ENCODE results near the gene BRAF.
"Not testable (repeated sequence)": the region's sequence is repeated elsewhere in the genome, so short reads cannot be mapped to it uniquely, and the experiment has no call there.

Gene BRAF

DNA sequence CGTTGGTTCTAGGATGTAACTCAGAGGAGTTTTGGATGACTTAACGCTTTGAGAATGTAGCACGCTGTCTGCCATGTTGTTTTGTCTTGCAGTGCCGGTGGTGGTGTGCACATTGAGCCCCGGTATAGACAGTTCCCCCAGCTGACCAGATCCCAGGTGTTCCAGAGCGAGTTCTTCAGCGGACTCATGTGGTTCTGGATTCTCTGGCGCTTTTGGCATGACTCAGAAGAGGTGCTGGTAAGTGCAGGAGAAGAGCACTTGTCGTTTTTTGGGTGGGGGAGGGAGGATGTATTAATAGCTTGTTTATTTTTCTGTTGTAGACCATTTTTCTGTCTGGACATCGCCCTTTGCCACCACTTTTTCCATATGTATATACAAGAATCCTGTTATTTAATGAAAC lies 222.0 kb downstream of the BRAF start:
- DNase-seq = no peak

GRCh38 chr7:140698477-140698876 lies 226.3 kb downstream of the BRAF start:
- no peak for DNase-seq

- no peak for DNase-seq
These were observed 227.1 kb downstream of the BRAF start for GRCh38 chr7:140697447-140698143.

DNA sequence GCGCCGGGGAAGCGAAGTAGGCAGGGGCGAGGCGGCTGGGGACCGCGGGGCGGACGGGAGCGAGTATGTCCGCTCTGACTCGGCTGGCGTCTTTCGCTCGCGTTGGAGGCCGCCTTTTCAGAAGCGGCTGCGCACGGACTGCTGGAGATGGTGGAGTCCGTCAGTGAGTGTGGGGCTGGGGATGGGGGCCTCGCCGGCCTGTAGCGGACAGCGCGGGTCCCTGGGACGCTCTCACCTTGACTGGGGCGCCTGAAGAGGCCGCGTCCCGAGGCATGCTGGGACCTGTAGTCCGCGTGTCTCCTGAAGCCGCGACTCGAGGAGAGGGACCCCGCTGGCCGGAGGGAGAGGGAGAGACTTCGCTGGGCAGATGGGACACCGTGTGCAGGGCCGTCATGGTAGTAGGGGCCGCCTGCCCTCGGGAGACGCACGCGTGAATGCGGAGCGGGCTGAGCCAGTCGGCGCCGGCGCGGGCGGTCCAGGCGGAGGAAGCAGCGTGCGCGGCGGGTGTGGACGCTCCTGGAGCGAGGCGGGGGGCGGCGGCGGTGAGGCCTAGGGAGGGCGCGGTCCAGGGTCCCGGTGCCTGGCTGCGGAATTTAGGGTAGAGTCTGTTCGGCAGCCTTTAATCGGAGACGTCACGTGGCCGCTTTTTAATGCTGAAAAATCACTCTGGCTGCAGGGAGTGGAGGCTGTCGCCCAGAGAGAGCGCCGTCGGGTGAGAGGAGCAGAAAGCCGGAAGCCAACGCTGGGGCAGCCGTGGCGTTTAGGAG lies 227.9 kb downstream of the BRAF start, which contains the start of gene NDUFB2:
Gene NDUFB2, plus strand, starts transcription at position 29 of the 767 bp plus-strand sequence. Its CDS starts 37 bp downstream, at position 66.
- peak; percentile 57 for DNase-seq

DNA sequence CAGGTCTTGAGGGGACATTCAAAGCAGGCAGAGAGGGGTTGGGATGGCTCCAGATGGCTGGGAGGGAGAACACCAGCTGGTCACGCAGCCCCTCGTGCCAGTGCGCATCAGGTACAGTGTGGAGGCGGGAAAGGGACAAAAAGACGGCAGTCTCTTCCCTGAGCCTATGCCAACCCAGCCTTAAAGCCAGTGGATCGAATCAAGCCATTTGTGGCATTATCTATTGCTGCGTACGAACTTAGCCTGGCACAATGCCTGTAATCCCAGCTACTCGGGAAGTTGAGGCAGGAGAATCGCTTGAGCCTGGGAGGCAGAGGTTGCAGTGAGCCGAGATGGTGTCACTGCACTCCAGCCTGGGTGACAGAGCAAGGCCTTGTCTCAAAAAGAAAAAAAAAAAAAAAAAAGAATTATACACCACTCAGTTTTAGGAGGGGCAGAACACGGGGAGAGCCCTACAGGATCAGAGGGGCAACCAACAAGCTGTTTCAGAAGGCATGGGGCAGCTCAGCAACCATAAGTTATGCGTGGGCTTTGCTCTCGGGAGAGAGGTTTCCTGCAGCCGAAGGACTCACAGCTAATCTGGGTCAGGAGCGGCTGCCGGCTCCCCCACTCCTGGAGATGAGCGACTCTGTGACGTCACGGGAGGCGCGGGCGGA lies 228.6 kb downstream of the BRAF start:
- DNase-seq = peak; percentile 57

- no peak for DNase-seq
These were observed 229.3 kb downstream of the BRAF start for GRCh38 chr7:140695381-140695780.

- no peak for DNase-seq
These were observed 230.1 kb downstream of the BRAF start for GRCh38 chr7:140694592-140694991.

- not testable (repeated sequence) for DNase-seq
These were observed 230.9 kb downstream of the BRAF start for GRCh38 chr7:140693849-140694248.

DNA sequence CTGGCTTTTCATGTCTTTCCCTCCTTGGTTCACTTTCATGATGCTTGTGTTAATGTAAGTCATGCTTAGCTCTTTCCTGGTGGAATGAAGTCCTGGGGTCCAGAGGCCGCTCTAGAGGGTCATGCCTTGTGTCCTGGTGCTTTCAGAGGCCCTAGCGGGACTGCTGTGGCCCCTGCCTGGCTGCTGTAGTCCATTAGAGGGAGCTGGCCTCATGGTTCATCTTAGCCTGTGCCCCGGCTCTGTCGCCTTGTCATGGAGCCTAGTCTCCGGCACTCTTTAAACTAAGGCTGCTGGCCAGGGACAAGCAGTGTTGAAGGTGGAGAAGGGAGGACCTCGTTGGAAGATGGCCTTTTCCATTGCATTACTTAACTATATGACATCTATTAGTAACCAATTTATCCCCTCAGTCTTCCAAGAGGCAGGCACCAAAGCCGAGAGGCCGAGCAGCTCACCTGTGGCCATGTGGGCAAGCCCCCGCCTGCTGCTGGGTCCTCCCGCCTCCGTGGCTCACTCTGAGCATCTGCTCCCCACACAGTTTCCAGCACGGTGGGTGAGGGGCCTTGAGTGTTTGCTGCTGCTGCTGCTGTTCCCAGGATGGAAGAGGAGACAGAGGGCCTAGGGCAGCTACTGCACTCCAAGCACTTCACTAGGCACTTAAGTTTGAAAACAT lies 233.2 kb downstream of the BRAF start:
- DNase-seq = no peak

- DNase-seq = no peak
These were observed 235.3 kb downstream of the BRAF start for GRCh38 chr7:140689199-140690152.

DNA sequence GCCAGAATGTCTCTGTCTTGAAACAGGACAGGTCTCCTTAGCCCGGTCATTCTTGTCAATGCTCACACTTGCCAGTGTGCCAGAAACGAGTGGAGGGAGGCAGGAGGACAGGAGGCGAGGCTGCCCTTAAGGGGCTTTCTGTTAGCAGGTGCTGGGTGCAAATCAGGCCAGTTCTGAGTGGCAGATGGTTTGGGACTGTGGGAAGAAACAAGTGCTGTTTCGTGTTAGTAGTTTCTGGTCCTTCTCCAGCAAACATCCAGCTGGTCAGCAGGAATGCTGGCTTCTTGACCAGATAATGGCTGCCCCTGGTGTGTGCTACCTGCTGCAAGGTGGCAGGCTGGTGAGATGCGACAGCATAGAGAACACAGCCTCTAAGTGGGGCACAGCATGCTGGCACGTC lies 236.4 kb downstream of the BRAF start:
- no peak for DNase-seq

DNA sequence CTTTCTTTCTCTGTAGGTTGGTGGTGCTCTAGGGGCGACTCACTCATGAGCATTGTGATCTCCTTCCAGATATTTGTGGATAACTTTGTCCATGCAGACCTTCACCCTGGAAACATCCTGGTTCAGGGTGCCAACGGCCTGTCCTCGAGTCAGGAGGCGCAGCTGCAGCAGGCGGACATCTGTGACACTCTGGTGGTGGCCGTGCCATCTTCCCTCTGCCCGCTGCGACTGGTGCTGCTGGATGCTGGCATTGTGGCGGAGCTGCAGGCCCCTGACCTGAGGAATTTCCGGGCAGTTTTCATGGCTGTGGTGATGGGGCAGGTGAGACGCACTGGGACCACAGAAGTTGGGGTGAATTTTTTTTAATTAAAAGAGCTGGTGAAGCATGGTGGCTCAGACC lies 237.8 kb downstream of the BRAF start:
- no peak for DNase-seq

DNA sequence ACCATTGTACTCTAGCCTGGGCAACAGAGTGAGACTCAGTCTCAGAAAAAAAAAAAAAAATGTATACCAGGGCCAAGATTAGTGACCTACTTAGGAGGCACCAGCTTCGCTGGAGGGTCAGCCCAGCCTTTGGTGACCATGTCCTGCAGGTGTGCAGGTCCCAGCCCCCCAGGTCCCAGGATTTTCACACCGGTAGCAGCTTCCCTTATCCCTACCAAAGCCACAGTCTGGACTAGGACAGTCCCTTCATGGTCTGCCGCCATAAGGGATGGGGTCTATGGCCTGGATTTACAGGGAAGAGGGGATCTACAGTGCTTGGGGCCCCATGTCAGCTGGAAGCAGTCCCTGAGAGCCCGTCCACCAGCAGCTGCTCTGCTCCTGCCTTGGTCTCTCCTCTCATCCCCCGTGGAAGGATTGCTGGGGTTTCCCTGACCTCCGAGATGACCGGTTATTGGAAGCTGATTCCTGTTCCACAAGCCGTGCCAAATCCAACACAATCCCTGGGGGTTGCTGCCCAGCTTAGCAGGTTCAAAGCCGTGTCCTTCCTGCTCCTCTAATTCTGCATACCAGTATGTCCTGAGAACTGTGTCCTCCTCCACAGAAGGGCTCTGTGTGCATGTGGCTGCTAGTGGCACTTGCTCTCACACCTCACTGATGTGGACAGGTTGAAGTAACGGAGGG lies 239.2 kb downstream of the BRAF start:
- no peak for DNase-seq

DNA sequence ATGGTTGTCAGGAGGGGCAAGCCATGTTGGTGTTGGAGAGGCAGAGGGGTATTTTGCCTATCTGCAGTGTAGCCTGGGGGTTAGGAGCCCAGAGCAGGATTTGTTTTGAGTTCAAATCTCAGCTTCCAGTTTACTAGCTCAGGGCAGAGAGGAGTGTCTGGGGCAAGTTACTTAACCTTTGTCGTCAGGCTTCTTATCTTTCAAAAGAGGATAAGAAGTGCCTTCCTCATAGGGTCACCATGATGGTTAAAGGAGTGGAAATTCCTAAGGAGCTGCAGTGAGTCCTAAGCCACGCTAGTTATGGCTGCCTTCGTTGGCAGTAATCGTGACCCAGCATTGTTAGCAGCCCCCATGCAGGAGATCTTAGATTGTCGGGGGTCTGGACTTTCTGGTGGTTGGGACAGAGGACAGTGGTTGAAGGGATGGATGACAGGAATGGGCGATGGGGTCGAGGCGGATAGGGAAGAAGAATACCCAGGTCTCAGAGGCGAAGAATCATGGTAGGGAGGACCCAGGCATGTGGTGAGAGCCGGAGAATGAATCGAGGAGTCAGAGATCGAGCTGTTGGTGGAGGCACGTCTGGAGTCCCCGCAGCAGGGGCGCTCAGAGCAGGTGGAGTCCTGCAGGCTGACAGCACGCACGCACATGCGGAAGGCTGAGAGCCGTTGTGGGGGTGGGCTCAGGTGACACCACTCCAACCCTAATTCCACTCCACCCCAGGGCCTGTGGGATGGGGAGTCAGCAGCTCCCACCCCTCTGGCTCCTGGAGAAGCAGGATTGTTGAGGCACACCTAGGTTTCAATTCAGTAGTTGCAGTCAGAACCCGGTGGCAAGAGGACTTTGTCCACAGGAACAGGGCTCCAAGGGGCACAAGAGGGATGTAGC lies 240.4 kb downstream of the BRAF start:
- no peak for DNase-seq

- DNase-seq = no peak
These were observed 241.1 kb downstream of the BRAF start for GRCh38 chr7:140683657-140684056.

DNA sequence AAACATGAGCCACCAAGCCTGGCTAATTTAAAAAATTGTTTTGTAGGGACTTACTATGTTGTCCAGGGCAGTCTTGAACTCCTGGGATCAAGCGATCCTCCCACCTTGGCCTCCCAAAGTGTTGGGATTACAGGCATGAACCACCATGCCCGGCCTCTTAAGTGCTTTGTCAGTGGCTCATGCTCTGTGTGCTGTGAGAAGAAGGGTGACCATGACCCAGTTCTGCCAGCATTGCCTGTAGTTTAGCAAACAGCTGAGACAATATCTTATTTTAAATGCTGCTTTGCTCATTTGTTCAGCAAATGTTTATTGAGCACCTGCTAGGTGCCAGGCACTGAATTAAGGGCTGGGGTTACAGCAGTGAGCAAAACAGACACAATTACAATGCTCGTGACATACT lies 243.0 kb downstream of the BRAF start:
- no peak for DNase-seq

DNA sequence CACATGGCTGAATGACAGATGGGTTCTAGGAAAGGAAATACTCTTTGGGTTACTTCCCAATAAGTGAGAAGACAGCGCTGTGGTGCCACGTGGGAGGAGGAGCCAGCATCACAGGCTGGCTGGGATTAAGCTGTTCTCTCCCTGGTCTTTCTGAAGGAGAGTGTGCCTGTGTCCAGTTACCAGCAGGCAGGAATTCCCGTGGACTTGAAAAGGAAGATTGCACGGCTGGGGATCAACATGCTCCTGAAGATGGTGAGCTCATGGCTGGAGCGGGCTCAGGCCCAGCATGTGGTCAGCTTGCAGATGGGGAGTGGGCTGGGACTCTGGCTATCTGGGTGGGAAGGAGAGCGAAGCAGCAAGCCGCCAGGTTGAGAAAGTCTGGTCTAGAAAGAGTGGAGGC lies 243.8 kb downstream of the BRAF start:
- no peak for DNase-seq

- DNase-seq = no peak
These were observed 245.5 kb downstream of the BRAF start for GRCh38 chr7:140679186-140679585.

GRCh38 chr7:140678816-140679130 lies 246.0 kb downstream of the BRAF start:
- DNase-seq = no peak

- no peak for DNase-seq
These were observed 246.5 kb downstream of the BRAF start for GRCh38 chr7:140678081-140678815.

All from SHP77 treated with DMSO at 0.1 percent for 48 hours (cell line).